Kidney (tissue), 22 donors: ENCODE results near the gene SCRG1. TPM values are rescaled to one million over a fixed set of nuclear protein-coding genes. Genes with fewer than 3 reads are reported as not detected.

Experiments
- DNase-seq, 5 donors: peaks; one replicate each; pipeline ENCODE4 v3.0.0-alpha.2; 2013 to 2020
- FAIRE-seq: peaks from 2 replicates; lab custom pipeline; 2012; peaks lifted over from hg19 to GRCh38; lab: Jason Lieb, UNC
- H3K27ac ChIP-seq, 2 donors: one replicate each; pipeline ENCODE4 v1.7.0; 2013; ENCODE audit warnings: low read depth in 2 of 2, low read length in 2 of 2, inconsistent platforms in 1 of 2
- H3K27me3 ChIP-seq: one replicate; pipeline ENCODE4 v1.7.1; 2013; ENCODE audit warnings: low read length, inconsistent platforms; ENCODE audit not compliant: control insufficient read depth, insufficient read depth
- H3K36me3 ChIP-seq, 3 donors: one replicate each; pipeline versions ENCODE4 v1.7.0 to v1.7.1; 2013; ENCODE audit warnings: low read length in 3 of 3, control low read depth in 1 of 3, inconsistent platforms in 1 of 3; ENCODE audit not compliant: insufficient read depth in 3 of 3, control insufficient read depth in 2 of 3
- H3K4me1 ChIP-seq, 3 donors: one replicate each; pipeline versions ENCODE4 v1.7.0 to v1.7.1; 2013; ENCODE audit warnings: low read length in 3 of 3, inconsistent platforms in 1 of 3, low read depth in 1 of 3; ENCODE audit not compliant: control insufficient read depth in 2 of 3, insufficient read depth in 2 of 3
- H3K4me3 ChIP-seq, 3 donors: one replicate each; pipeline versions ENCODE4 v1.7.0 to v1.8.1; 2013; ENCODE audit warnings: low read length in 3 of 3, control low read depth in 1 of 3, inconsistent platforms in 1 of 3
- H3K9ac ChIP-seq, 3 donors: one replicate each; pipeline versions ENCODE4 v1.7.0 to v1.7.1; 2013; ENCODE audit warnings: low read length in 3 of 3, control low read depth in 1 of 3, inconsistent platforms in 1 of 3
- H3K9me3 ChIP-seq, 3 donors: one replicate each; pipeline versions ENCODE4 v1.7.0 to v1.7.1; 2013; ENCODE audit warnings: low read length in 3 of 3, control low read depth in 1 of 3, inconsistent platforms in 1 of 3; ENCODE audit not compliant: control insufficient read depth in 2 of 3, insufficient read depth in 1 of 3
- CTCF ChIP-seq: IDR thresholded peaks from 3 replicates; pipeline ENCODE4 v1.5.1; 2012; ENCODE audit warnings: mild to moderate bottlenecking, moderate library complexity, borderline replicate concordance; ENCODE audit not compliant: insufficient read depth; ENCODE audit errors: extremely low read depth
- intact Hi-C: fragments of 100-400 bp; cut with DNase I; formaldehyde crosslinking; loops from one replicate; pipeline ENCODE4 v1.11.1; 2022
- long read RNA-seq, 10 donors: library from polyadenylated mRNA in 1 of 10; unstranded in 1 of 10; transcript quantifications; one replicate each; pipeline ENCODE4 v2.0.0 and lab custom pipeline, GENCODE V29; 2021 to 2026
- polyA plus RNA-seq: library from polyadenylated mRNA; stranded (reverse); fragments of 350-450 nt; fragmentation: Illumina TruSeq; extraction: RNeasy Lipid Tissue Mini Kit (QIAGEN cat#74804); gene quantifications from one replicate; pipeline ENCODE4 v1.2.3, GENCODE V29; 2014; ENCODE audit warnings: low read depth, low replicate concordance; ENCODE audit not compliant: insufficient read depth
- total RNA-seq: library from RNA; stranded (reverse); fragmentation: NEBNext Ultra II Directional; extraction: Animal tissue kit (Norgen Biotek cat#: 25700); gene quantifications from one replicate; pipeline ENCODE4 v1.2.1, GENCODE V29; 2021
- donor health status: control.
- donor health status: control.
- donor health status: control.
- donor health status: control.
- donor health status: control.
- donor health status: DM: yes; HTN: yes; CAD: no.
- donor health status: Normal renal cell carcinoma (clear cell type).

SCRG1 gene
- total RNA-seq = 1.6 TPM
- polyA plus RNA-seq = 0.11 TPM
- long read RNA-seq, donor 1, full-length matches to known transcripts = 1 of 1 reads
- long read RNA-seq, donor 1, partial matches to known transcripts = 0 of 1 reads
- long read RNA-seq, donor 1, other reads (novel, unspliced or antisense) = 0 of 1 reads
- long read RNA-seq, donor 2 = 0 reads
- long read RNA-seq, donor 3 = 0 reads
- long read RNA-seq, donor 4 = 0 reads
- long read RNA-seq, donor 5 = 0 reads
- long read RNA-seq, donor 6, full-length matches to known transcripts = 2 of 2 reads
- long read RNA-seq, donor 6, partial matches to known transcripts = 0 of 2 reads
- long read RNA-seq, donor 6, other reads (novel, unspliced or antisense) = 0 of 2 reads
- long read RNA-seq, donor 7, full-length matches to known transcripts = 2 of 2 reads
- long read RNA-seq, donor 7, partial matches to known transcripts = 0 of 2 reads
- long read RNA-seq, donor 7, other reads (novel, unspliced or antisense) = 0 of 2 reads
- long read RNA-seq, donor 8 = 0 reads
- long read RNA-seq, donor 9 = 0 reads
- long read RNA-seq, donor 10, full-length matches to known transcripts = 1 of 1 reads
- long read RNA-seq, donor 10, partial matches to known transcripts = 0 of 1 reads
- long read RNA-seq, donor 10, other reads (novel, unspliced or antisense) = 0 of 1 reads

GRCh38 chr4:173398779-173399415 lies at the start of gene SCRG1:
SCRG1 (minus strand) TSS chr4:173399116; CDS start chr4:173391414, 7,702 bp downstream.
- intact Hi-C loops = no loop called here
- FAIRE-seq = no peak
- no peak for TF ChIP-seq CTCF
- H3K4me1 ChIP-seq = no peaks in the 10 kb centered on the region
- no peaks in the 10 kb centered on the region for H3K36me3 ChIP-seq
- H3K27me3 ChIP-seq = no peaks in the 10 kb centered on the region
- no peaks in the 10 kb centered on the region for H3K9me3 ChIP-seq
- no peak within 1 kb of the TSS for H3K9ac ChIP-seq
- no peak within 1 kb of the TSS for H3K27ac ChIP-seq
- DNase-seq = no peak
- no peak within 1 kb of the TSS for H3K4me3 ChIP-seq

- TF ChIP-seq CTCF = no peak
These were observed 49.2 kb upstream of the SCRG1 start for GRCh38 chr4:173448103-173448502.

GRCh38 chr4:173446416-173446815 lies 47.5 kb upstream of the SCRG1 start:
- no peak for TF ChIP-seq CTCF

More at GRCh38 chr4:173448103-173448502, 49.2 kb upstream of the SCRG1 start:
- no peaks in the 10 kb centered on the region for H3K4me1 ChIP-seq
- no peak overlapping the region for H3K9ac ChIP-seq
- H3K9me3 ChIP-seq = no peaks in the 10 kb centered on the region
- H3K36me3 ChIP-seq = no peaks in the 10 kb centered on the region
- no peaks in the 10 kb centered on the region for H3K27me3 ChIP-seq
- no peak overlapping the region for H3K27ac ChIP-seq
- intact Hi-C loops = no loop called here
- FAIRE-seq (no peak), DNase-seq (no peak)
- no peak overlapping the region for H3K4me3 ChIP-seq

More at GRCh38 chr4:173446416-173446815, 47.5 kb upstream of the SCRG1 start:
- FAIRE-seq (no peak), DNase-seq (no peak)
- H3K4me1 ChIP-seq = no peaks in the 10 kb centered on the region
- H3K4me3 ChIP-seq = no peak overlapping the region
- H3K36me3 ChIP-seq = no peaks in the 10 kb centered on the region
- H3K27ac ChIP-seq = no peak overlapping the region
- no peaks in the 10 kb centered on the region for H3K9me3 ChIP-seq
- H3K27me3 ChIP-seq = no peaks in the 10 kb centered on the region
- no peak overlapping the region for H3K9ac ChIP-seq
- intact Hi-C loops = no loop called here
